GM10266 (cell line): ENCODE measurements around the gene SHISAL1.

ENCODE experiments used
- DNase-seq: peaks from one replicate; pipeline ENCODE4 v3.0.0; 2012; ENCODE audit errors: extremely low spot score
- CTCF ChIP-seq: IDR thresholded peaks from 2 replicates; pipeline ENCODE4 v1.5.1; 2012; ENCODE audit warnings: mild to moderate bottlenecking, low read depth; ENCODE audit not compliant: control insufficient read depth, insufficient read depth; ENCODE audit errors: missing control alignments

Gene SHISAL1

GRCh38 chr22:44330744-44331660, 18.3 kb upstream of the SHISAL1 start:
- TF ChIP-seq CTCF: no peak
- no peak for DNase-seq

GRCh38 chr22:44330188-44330743, 17.5 kb upstream of the SHISAL1 start:
- DNase-seq: no peak
- TF ChIP-seq CTCF: no peak

GRCh38 chr22:44329179-44329796, 16.5 kb upstream of the SHISAL1 start:
- DNase-seq: peak; percentile 75
- TF ChIP-seq CTCF: no peak

GRCh38 chr22:44328762-44329161, 16.0 kb upstream of the SHISAL1 start:
- no peak for TF ChIP-seq CTCF
- no peak for DNase-seq

GRCh38 chr22:44328326-44328725, 15.6 kb upstream of the SHISAL1 start:
- no peak for TF ChIP-seq CTCF
- no peak for DNase-seq

GRCh38 chr22:44326491-44326885, 13.7 kb upstream of the SHISAL1 start:
- TF ChIP-seq CTCF: no peak
- DNase-seq: no peak
